ENCODE data around the gene BCL7A. TPM values are rescaled to one million over a fixed set of nuclear protein-coding genes. Genes with fewer than 3 reads are reported as not detected.
"Not testable (repeated sequence)": the region's sequence is repeated elsewhere in the genome, so short reads cannot be mapped to it uniquely, and the experiment has no call there.

Gene BCL7A
- total RNA-seq, 2 donors from 2014 or later, result 0.33 to 0.69 TPM

- Mint-ChIP-seq H3K4me3 (no peak overlapping the region), H3K36me3 (no peaks in the 10 kb centered on the region), H3K27me3 (peaks cover 24 to 33% of the 10 kb centered on the region in 2 donors), H3K27ac (no peak overlapping the region), H3K4me1 (ENCODE audit: low read depth in 2 of 2) (peaks cover 17 to 21% of the 10 kb centered on the region in 2 donors), H3K9me3 (no peaks in the 10 kb centered on the region)
- ATAC-seq (no peak), DNase-seq (ENCODE audit: low spot score) (no peak)
These were observed 5.1 kb downstream of the BCL7A start for GRCh38 chr12:122026706-122027333.

GRCh38 chr12:122028165-122028904 lies 6.7 kb downstream of the BCL7A start:
- H3K27ac Mint-ChIP-seq, result peak overlapping the region; percentile 5 to 27
- H3K27me3 Mint-ChIP-seq, result peaks cover 22 to 33% of the 10 kb centered on the region in 2 donors
- H3K4me1 Mint-ChIP-seq (ENCODE audit: low read depth in 2 of 2), result peaks cover 17 to 18% of the 10 kb centered on the region in 2 donors
- ATAC-seq, result no peak
- no peaks in the 10 kb centered on the region for H3K9me3 Mint-ChIP-seq
- no peak overlapping the region for H3K4me3 Mint-ChIP-seq
- H3K36me3 Mint-ChIP-seq, result no peaks in the 10 kb centered on the region
- no peak for DNase-seq (ENCODE audit: low spot score)

- Mint-ChIP-seq H3K4me3 (no peak overlapping the region), H3K27me3 (peaks cover 21 to 33% of the 10 kb centered on the region in 2 donors)
- peak; percentile 83 for DNase-seq (ENCODE audit: low spot score)
These were observed 7.3 kb downstream of the BCL7A start for GRCh38 chr12:122028905-122029560.

GRCh38 chr12:122029620-122030423 lies 8.1 kb downstream of the BCL7A start:
- Mint-ChIP-seq H3K27ac (peak overlapping the region in 1 of 2 donors; percentile 5), H3K9me3 (no peaks in the 10 kb centered on the region), H3K4me3 (no peak overlapping the region), H3K36me3 (no peaks in the 10 kb centered on the region), H3K27me3 (peaks cover 21 to 33% of the 10 kb centered on the region in 2 donors), H3K4me1 (ENCODE audit: low read depth in 2 of 2) (peaks cover 17% of the 10 kb centered on the region in 2 donors)
- ATAC-seq (no peak), DNase-seq (ENCODE audit: low spot score) (no peak)

More at GRCh38 chr12:122028905-122029560, 7.3 kb downstream of the BCL7A start:
- peak; percentile 87 to 94 for ATAC-seq
- Mint-ChIP-seq H3K9me3 (no peaks in the 10 kb centered on the region), H3K27ac (peak overlapping the region; percentile 5 to 27), H3K4me1 (ENCODE audit: low read depth in 2 of 2) (peaks cover 17% of the 10 kb centered on the region in 2 donors), H3K36me3 (no peaks in the 10 kb centered on the region)

GRCh38 chr12:122030424-122031035 lies 8.8 kb downstream of the BCL7A start:
- no peak for ATAC-seq
- peaks cover 18 to 33% of the 10 kb centered on the region in 2 donors for H3K27me3 Mint-ChIP-seq
- no peak for DNase-seq (ENCODE audit: low spot score)
- H3K27ac Mint-ChIP-seq, result no peak overlapping the region
- H3K36me3 Mint-ChIP-seq, result no peaks in the 10 kb centered on the region
- peaks cover 17% of the 10 kb centered on the region in 2 donors for H3K4me1 Mint-ChIP-seq (ENCODE audit: low read depth in 2 of 2)
- H3K9me3 Mint-ChIP-seq, result no peaks in the 10 kb centered on the region
- no peak overlapping the region for H3K4me3 Mint-ChIP-seq

GRCh38 chr12:122031342-122032216 lies 9.9 kb downstream of the BCL7A start:
- H3K4me3 Mint-ChIP-seq, result no peak overlapping the region
- H3K9me3 Mint-ChIP-seq, result no peaks in the 10 kb centered on the region
- H3K4me1 Mint-ChIP-seq (ENCODE audit: low read depth in 2 of 2), result peaks cover 17% of the 10 kb centered on the region in 2 donors
- H3K36me3 Mint-ChIP-seq, result no peaks in the 10 kb centered on the region
- H3K27me3 Mint-ChIP-seq, result peaks cover 16 to 31% of the 10 kb centered on the region in 2 donors
- H3K27ac Mint-ChIP-seq, result no peak overlapping the region
- ATAC-seq, result peak; percentile 43 to 60
- no peak for DNase-seq (ENCODE audit: low spot score)

- ATAC-seq, result no peak
- Mint-ChIP-seq H3K27ac (no peak overlapping the region), H3K27me3 (peaks cover 16 to 24% of the 10 kb centered on the region in 2 donors), H3K4me1 (ENCODE audit: low read depth in 2 of 2) (peaks cover 17% of the 10 kb centered on the region in 2 donors), H3K4me3 (no peak overlapping the region), H3K36me3 (no peaks in the 10 kb centered on the region), H3K9me3 (no peaks in the 10 kb centered on the region)
- no peak for DNase-seq (ENCODE audit: low spot score)
These were observed 10.9 kb downstream of the BCL7A start for GRCh38 chr12:122032580-122032979.

GRCh38 chr12:122035292-122035691 lies 13.6 kb downstream of the BCL7A start:
- Mint-ChIP-seq H3K27ac (no peak overlapping the region), H3K4me3 (no peak overlapping the region), H3K36me3 (no peaks in the 10 kb centered on the region), H3K27me3 (peaks cover 6 to 10% of the 10 kb centered on the region in 2 donors), H3K9me3 (no peaks in the 10 kb centered on the region), H3K4me1 (ENCODE audit: low read depth in 2 of 2) (no peaks in the 10 kb centered on the region)
- ATAC-seq, result no peak
- DNase-seq (ENCODE audit: low spot score), result no peak

GRCh38 chr12:122036153-122036552 lies 14.5 kb downstream of the BCL7A start:
- ATAC-seq (no peak), DNase-seq (ENCODE audit: low spot score) (no peak)
- Mint-ChIP-seq H3K27ac (no peak overlapping the region), H3K4me1 (ENCODE audit: low read depth in 2 of 2) (no peaks in the 10 kb centered on the region), H3K36me3 (no peaks in the 10 kb centered on the region), H3K27me3 (peaks cover 3 to 6% of the 10 kb centered on the region in 2 donors), H3K9me3 (no peaks in the 10 kb centered on the region), H3K4me3 (no peak overlapping the region)

- no peak overlapping the region for H3K4me3 Mint-ChIP-seq
- H3K9me3 Mint-ChIP-seq, result no peaks in the 10 kb centered on the region
- H3K27me3 Mint-ChIP-seq, result no peaks in the 10 kb centered on the region
- DNase-seq (ENCODE audit: low spot score) (peak; percentile 51), ATAC-seq (no peak)
- no peak overlapping the region for H3K27ac Mint-ChIP-seq
- no peaks in the 10 kb centered on the region for H3K36me3 Mint-ChIP-seq
- no peaks in the 10 kb centered on the region for H3K4me1 Mint-ChIP-seq (ENCODE audit: low read depth in 2 of 2)
These were observed 19.1 kb downstream of the BCL7A start for GRCh38 chr12:122040579-122041386.

GRCh38 chr12:122041458-122041857 lies 19.8 kb downstream of the BCL7A start:
- H3K27ac Mint-ChIP-seq; DNase-seq (ENCODE audit: low spot score); H3K9me3 Mint-ChIP-seq; ATAC-seq; H3K36me3 Mint-ChIP-seq; H3K4me1 Mint-ChIP-seq (ENCODE audit: low read depth in 2 of 2); H3K4me3 Mint-ChIP-seq; H3K27me3 Mint-ChIP-seq: not testable (repeated sequence)

GRCh38 chr12:122042910-122043309 lies 21.2 kb downstream of the BCL7A start:
- Mint-ChIP-seq H3K4me1 (ENCODE audit: low read depth in 2 of 2) (no peaks in the 10 kb centered on the region), H3K36me3 (no peaks in the 10 kb centered on the region), H3K27ac (no peak overlapping the region), H3K9me3 (no peaks in the 10 kb centered on the region), H3K4me3 (no peak overlapping the region), H3K27me3 (no peaks in the 10 kb centered on the region)
- DNase-seq (ENCODE audit: low spot score), result peak; percentile 34
- ATAC-seq, result no peak

All from natural killer cell treated with Interleukin-12 subunit alpha and Interleukin-12 subunit beta and Interleukin-15 and Interleukin-18, amount 100 ng/mL, for 72 hours (primary cell).